ENCODE measurements around the gene MACROD2.

The MACROD2 gene

DNA sequence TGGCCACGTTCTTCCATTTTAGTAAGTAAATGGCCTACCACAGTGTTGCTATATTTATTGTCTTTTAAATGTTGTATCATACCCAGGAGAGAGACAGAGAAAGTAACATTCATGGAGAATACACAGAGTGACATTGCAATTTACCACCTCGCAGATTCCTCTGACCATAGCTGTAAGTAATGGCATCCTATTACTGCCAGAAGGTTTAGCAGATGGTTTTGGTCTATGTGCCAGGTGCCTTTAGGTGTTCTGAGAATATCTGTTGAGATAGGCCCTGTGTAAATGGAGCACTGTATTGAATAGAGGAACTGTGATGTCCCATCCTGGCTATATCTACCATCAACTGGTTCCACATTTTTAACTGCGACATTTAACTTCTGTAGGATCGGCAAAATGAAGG lies 2018.3 kb downstream of the MACROD2 start:
- TF ChIP-seq, protein P1, sequence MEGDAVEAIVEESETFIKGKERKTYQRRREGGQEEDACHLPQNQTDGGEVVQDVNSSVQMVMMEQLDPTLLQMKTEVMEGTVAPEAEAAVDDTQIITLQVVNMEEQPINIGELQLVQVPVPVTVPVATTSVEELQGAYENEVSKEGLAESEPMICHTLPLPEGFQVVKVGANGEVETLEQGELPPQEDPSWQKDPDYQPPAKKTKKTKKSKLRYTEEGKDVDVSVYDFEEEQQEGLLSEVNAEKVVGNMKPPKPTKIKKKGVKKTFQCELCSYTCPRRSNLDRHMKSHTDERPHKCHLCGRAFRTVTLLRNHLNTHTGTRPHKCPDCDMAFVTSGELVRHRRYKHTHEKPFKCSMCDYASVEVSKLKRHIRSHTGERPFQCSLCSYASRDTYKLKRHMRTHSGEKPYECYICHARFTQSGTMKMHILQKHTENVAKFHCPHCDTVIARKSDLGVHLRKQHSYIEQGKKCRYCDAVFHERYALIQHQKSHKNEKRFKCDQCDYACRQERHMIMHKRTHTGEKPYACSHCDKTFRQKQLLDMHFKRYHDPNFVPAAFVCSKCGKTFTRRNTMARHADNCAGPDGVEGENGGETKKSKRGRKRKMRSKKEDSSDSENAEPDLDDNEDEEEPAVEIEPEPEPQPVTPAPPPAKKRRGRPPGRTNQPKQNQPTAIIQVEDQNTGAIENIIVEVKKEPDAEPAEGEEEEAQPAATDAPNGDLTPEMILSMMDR (IDR thresholded peaks at IDR 0.05): no peak
- no peak overlapping the region for H3K4me3 ChIP-seq (ENCODE audit: low read depth in 1 of 2, low read length in 1 of 2)

GRCh38 chr20:16014436-16014835 lies 2019.1 kb downstream of the MACROD2 start:
- Histone ChIP-seq H3K27me3 (no peaks in the 10 kb centered on the region), H3K9me3 (no peaks in the 10 kb centered on the region), H3K36me3 (no peaks in the 10 kb centered on the region), H3K4me3 (ENCODE audit: low read depth in 1 of 2, low read length in 1 of 2) (no peak overlapping the region), H3K4me1 (ENCODE audit: control insufficient read depth in 1 of 2, insufficient read depth in 1 of 2, low read depth in 1 of 2, low read length in 1 of 2) (no peaks in the 10 kb centered on the region), H3K27ac (no peak overlapping the region)
- TF ChIP-seq, protein P1 (IDR thresholded peaks at IDR 0.05): no peak

More for the DNA sequence above, 2018.3 kb downstream of the MACROD2 start:
- no peaks in the 10 kb centered on the region for H3K4me1 ChIP-seq (ENCODE audit: control insufficient read depth in 1 of 2, insufficient read depth in 1 of 2, low read depth in 1 of 2, low read length in 1 of 2)
- H3K36me3 ChIP-seq: no peaks in the 10 kb centered on the region
- H3K27me3 ChIP-seq: no peaks in the 10 kb centered on the region
- no peaks in the 10 kb centered on the region for H3K9me3 ChIP-seq
- no peak overlapping the region for H3K27ac ChIP-seq

GRCh38 chr20:16017656-16018055 lies 2022.3 kb downstream of the MACROD2 start:
- H3K36me3 ChIP-seq: no peaks in the 10 kb centered on the region
- no peaks in the 10 kb centered on the region for H3K9me3 ChIP-seq
- no peaks in the 10 kb centered on the region for H3K4me1 ChIP-seq (ENCODE audit: control insufficient read depth in 1 of 2, insufficient read depth in 1 of 2, low read depth in 1 of 2, low read length in 1 of 2)
- TF ChIP-seq, protein P1 (IDR thresholded peaks at IDR 0.05): no peak
- H3K4me3 ChIP-seq (ENCODE audit: low read depth in 1 of 2, low read length in 1 of 2): no peak overlapping the region
- no peak overlapping the region for H3K27ac ChIP-seq
- no peaks in the 10 kb centered on the region for H3K27me3 ChIP-seq

DNA sequence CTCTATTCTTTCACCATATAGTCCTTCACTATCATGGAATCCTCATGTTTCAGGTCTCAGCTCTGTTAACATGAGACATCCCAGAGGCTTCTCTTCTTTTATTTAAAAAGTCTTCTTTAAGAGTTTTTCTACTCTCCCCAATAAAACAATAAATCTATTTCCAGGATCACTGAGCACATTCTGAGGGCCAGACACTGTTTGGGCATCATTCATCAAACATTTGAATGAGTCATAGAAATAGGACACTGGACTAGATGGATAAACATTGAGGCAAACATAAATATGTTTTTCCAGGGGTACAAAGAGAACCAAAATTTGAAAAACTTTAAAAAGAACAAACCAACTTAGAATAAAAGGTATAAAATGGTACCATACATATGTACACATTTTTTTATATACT lies 2023.6 kb downstream of the MACROD2 start:
- H3K27ac ChIP-seq: no peak overlapping the region
- H3K4me3 ChIP-seq (ENCODE audit: low read depth in 1 of 2, low read length in 1 of 2): no peak overlapping the region
- H3K4me1 ChIP-seq (ENCODE audit: control insufficient read depth in 1 of 2, insufficient read depth in 1 of 2, low read depth in 1 of 2, low read length in 1 of 2): no peaks in the 10 kb centered on the region
- no peaks in the 10 kb centered on the region for H3K36me3 ChIP-seq
- TF ChIP-seq, protein P1 (IDR thresholded peaks at IDR 0.05): no peak
- H3K27me3 ChIP-seq: no peaks in the 10 kb centered on the region
- no peaks in the 10 kb centered on the region for H3K9me3 ChIP-seq

DNA sequence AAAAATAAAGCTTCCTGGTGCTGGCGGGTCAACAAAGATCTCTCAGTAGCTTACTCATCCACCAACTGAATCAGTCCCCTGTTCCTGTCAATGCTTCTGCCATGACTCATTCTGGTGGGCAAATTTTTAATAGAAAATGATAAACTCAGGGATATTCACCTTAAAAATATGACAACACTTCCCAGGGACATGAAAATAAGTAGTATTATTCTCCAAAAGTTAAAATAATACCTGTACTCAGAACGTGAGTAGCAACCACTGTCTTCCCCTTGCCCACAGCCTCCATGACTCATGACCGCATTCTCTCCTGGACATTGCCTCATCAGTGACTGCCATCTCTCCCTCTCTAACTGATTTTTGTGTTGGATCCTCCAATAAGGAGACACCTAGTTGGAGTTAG lies 2025.7 kb downstream of the MACROD2 start:
- no peak overlapping the region for H3K27ac ChIP-seq
- no peaks in the 10 kb centered on the region for H3K4me1 ChIP-seq (ENCODE audit: control insufficient read depth in 1 of 2, insufficient read depth in 1 of 2, low read depth in 1 of 2, low read length in 1 of 2)
- TF ChIP-seq, protein P1 (IDR thresholded peaks at IDR 0.05): no peak
- H3K27me3 ChIP-seq: no peaks in the 10 kb centered on the region
- no peaks in the 10 kb centered on the region for H3K36me3 ChIP-seq
- no peak overlapping the region for H3K4me3 ChIP-seq (ENCODE audit: low read depth in 1 of 2, low read length in 1 of 2)
- no peaks in the 10 kb centered on the region for H3K9me3 ChIP-seq

DNA sequence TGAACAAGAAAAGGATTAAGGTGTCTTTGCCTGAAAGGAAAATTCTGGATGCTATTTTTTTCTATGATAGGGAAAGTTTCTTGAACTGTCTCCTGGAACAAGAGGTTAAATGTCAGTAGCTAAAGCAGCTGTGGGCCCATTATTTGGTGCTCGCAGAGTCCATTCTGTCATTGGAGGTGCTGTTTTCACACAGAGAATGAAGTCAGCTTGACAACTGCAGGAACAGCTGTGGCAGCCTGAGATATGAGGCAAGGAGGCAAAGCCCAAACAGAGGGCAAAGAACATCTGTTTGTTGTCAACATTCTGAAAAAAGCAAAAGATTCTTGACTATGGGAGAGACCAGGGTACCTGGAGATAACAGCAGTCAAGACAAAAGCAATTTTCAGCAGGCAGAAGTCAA lies 2029.8 kb downstream of the MACROD2 start:
- no peaks in the 10 kb centered on the region for H3K4me1 ChIP-seq (ENCODE audit: control insufficient read depth in 1 of 2, insufficient read depth in 1 of 2, low read depth in 1 of 2, low read length in 1 of 2)
- no peak overlapping the region for H3K27ac ChIP-seq
- H3K36me3 ChIP-seq: no peaks in the 10 kb centered on the region
- TF ChIP-seq, protein P1 (IDR thresholded peaks at IDR 0.05): no peak
- no peaks in the 10 kb centered on the region for H3K9me3 ChIP-seq
- no peaks in the 10 kb centered on the region for H3K27me3 ChIP-seq
- no peak overlapping the region for H3K4me3 ChIP-seq (ENCODE audit: low read depth in 1 of 2, low read length in 1 of 2)
